PC-9 (cell line): Measurements from ENCODE around the gene TRPM4. TPM values are rescaled to one million over a fixed set of nuclear protein-coding genes. Genes with fewer than 3 reads are reported as not detected.
"Not testable (repeated sequence)": the region's sequence is repeated elsewhere in the genome, so short reads cannot be mapped to it uniquely, and the experiment has no call there.

Experiments used
- BruUV-seq: library from RNA; stranded (reverse); fragments of 400-500 nt; replicated peaks from 2 replicates; lab custom pipeline; 2021; lab: Mats Ljungman, UMichigan
- CTCF ChIA-PET: fragments of 300-600 bp; sonication (Branson Sonifier 250); formaldehyde crosslinking; loops from one replicate; lab custom pipeline; 2022; ENCODE audit warnings: antibody characterized with exemption; lab: Charles Lee
- POLR2A ChIA-PET: fragments of 300-600 bp; sonication (Branson Sonifier 250); formaldehyde crosslinking; loops from one replicate; lab custom pipeline; 2022; ENCODE audit warnings: antibody characterized with exemption; ENCODE audit not compliant: unreplicated experiment; lab: Charles Lee
- DNase-seq, 2 experiments: peaks; one replicate each; pipeline versions ENCODE4 v3.0.0 to v3.0.0-alpha.2; 2015 to 2022; ENCODE audit warnings: mixed read lengths in 1 of 2
- H2AFZ ChIP-seq: fragments of 200-600 bp; sonication (generic); 2 replicates; pipeline ENCODE4 v1.8.1; 2017; ENCODE audit warnings: antibody characterized with exemption
- H3F3A ChIP-seq: fragments of 200-600 bp; sonication (generic); 2 replicates; pipeline ENCODE4 v1.8.1; 2017; ENCODE audit warnings: antibody characterized with exemption, mild to moderate bottlenecking, low read depth; ENCODE audit not compliant: insufficient read depth
- H3K27ac ChIP-seq: fragments of 200-600 bp; sonication (generic); 2 replicates; pipeline ENCODE4 v1.6.1; 2016; ENCODE audit warnings: mixed run types
- H3K27me3 ChIP-seq: fragments of 200-600 bp; sonication (generic); 2 replicates; pipeline ENCODE4 v1.6.1; 2016; ENCODE audit warnings: low read depth, mixed run types; ENCODE audit not compliant: insufficient read depth
- H3K36me3 ChIP-seq: fragments of 200-600 bp; sonication (generic); 2 replicates; pipeline ENCODE4 v1.6.1; 2016; ENCODE audit warnings: low read depth, mixed run types
- H3K4me1 ChIP-seq: fragments of 200-600 bp; sonication (generic); replicated peaks from 2 replicates; pipeline ENCODE4 v1.6.1; 2016; ENCODE audit warnings: mixed run types; ENCODE audit not compliant: insufficient read depth
- H3K4me2 ChIP-seq: fragments of 200-600 bp; sonication (generic); 2 replicates; pipeline ENCODE4 v1.6.1; 2017; ENCODE audit warnings: mixed run types
- H3K4me3 ChIP-seq: fragments of 200-600 bp; sonication (generic); 2 replicates; pipeline ENCODE4 v1.6.1; 2016; ENCODE audit warnings: mixed run types
- H3K79me2 ChIP-seq: fragments of 200-600 bp; sonication (generic); 2 replicates; pipeline ENCODE4 v1.6.1; 2017; ENCODE audit warnings: low read depth, mixed run types
- H3K9me2 ChIP-seq: fragments of 200-600 bp; sonication (generic); 2 replicates; pipeline ENCODE4 v1.8.1; 2017; ENCODE audit warnings: mild to moderate bottlenecking; ENCODE audit not compliant: insufficient read depth
- H3K9me3 ChIP-seq: fragments of 200-600 bp; sonication (generic); 2 replicates; pipeline ENCODE4 v1.8.1; 2016; ENCODE audit warnings: low read depth; ENCODE audit not compliant: insufficient read depth
- H4K20me1 ChIP-seq: fragments of 200-600 bp; sonication (generic); 2 replicates; pipeline ENCODE4 v1.8.1; 2017; ENCODE audit not compliant: insufficient read depth
- EZH2 ChIP-seq: fragments of 200-600 bp; sonication (generic); IDR thresholded peaks from 2 replicates; pipeline ENCODE4 v1.8.0; 2017; ENCODE audit warnings: antibody characterized with exemption, low read depth
- intact Hi-C: fragments of 100-400 bp; cut with micrococcal nuclease; formaldehyde crosslinking; loops from one replicate; pipeline ENCODE4 v1.10.0; 2022; ENCODE audit not compliant: unreplicated experiment
- total RNA-seq: library from RNA; stranded (reverse); gene quantifications from 2 replicates; pipeline ENCODE4 v1.2.3, GENCODE V29; 2021
- TF ChIP-seq, protein P1 (sequence below): fragments of 200-600 bp; sonication (generic); conservative IDR thresholded peaks from 2 replicates; pipeline ENCODE4 v1.6.1; 2017; ENCODE audit warnings: mixed run types, antibody characterized with exemption, mild to moderate bottlenecking, moderate library complexity

The TRPM4 gene
- total RNA-seq, 1 experiment from 2014 or later = 43.8 TPM

DNA sequence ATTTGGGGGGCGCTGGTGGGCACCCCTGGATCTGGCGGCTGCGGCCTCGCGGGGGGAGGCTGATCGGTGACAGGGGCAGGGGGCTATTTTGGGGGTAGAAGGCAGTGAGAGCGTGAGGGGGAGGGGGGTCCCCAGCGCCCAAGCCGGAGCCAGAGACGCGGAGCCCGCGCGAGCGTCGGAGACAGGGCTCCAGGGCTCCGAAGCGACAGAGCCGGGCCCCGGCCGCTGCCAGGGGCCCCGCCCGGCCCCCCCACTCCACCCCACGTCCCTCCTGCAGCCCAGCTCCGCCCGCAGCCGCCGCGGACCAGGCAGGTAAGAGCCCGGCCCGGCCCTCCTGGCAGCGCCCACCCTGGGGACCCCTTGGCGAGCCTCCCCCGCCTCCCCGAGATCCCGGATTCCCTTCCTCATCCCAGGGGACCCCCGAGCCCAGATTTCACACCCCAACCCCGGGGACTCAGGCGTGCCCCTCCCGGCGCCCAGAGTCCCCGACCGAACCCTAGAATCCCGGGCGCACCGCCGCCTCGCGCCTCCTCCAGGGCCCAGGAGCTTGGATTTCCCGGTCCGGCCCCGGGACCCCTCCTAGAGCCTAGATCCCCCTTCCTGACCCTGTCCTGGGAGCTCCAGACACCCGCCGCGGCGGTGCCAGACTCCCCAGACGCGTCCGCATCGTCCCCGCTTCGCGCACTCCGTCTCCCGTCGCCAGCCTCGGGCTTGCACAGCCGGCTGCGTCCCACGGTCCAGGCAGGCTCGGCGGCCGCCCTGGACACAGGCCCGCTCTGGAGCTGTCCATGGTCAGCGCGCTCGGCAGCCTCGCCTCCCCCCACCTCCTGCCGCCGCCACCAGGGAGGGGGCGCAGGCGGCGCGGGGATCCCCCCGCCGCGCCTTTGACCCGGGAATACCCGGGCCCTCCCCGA, 37.9 kb upstream of the TRPM4 start, which contains the start of gene PPFIA3:
TSS of gene PPFIA3 (plus strand) at position 134 of the 914 bp plus-strand sequence. CDS start 8,330 bp downstream, outside the sequence.
- H2AFZ ChIP-seq = peak within 1 kb of the TSS; percentile 98
- peaks cover 3% of the 10 kb centered on the region; the same call in 1 of the 2 replicates for H4K20me1 ChIP-seq
- peak in 1 of 2 experiments; percentile 64 for DNase-seq
- peaks cover 19% of the 10 kb centered on the region for H3F3A ChIP-seq
- peak within 1 kb of the TSS; percentile 74 for H3K4me3 ChIP-seq
- BruUV-seq = no TSS peak
- H3K9me2 ChIP-seq = no peaks in the 10 kb centered on the region
- H3K36me3 ChIP-seq = no peaks in the 10 kb centered on the region
- TF ChIP-seq EZH2 = 0 out of 2 replicates have a peak, but pooled peaks have one; percentile 10
- TF ChIP-seq, protein P1, sequence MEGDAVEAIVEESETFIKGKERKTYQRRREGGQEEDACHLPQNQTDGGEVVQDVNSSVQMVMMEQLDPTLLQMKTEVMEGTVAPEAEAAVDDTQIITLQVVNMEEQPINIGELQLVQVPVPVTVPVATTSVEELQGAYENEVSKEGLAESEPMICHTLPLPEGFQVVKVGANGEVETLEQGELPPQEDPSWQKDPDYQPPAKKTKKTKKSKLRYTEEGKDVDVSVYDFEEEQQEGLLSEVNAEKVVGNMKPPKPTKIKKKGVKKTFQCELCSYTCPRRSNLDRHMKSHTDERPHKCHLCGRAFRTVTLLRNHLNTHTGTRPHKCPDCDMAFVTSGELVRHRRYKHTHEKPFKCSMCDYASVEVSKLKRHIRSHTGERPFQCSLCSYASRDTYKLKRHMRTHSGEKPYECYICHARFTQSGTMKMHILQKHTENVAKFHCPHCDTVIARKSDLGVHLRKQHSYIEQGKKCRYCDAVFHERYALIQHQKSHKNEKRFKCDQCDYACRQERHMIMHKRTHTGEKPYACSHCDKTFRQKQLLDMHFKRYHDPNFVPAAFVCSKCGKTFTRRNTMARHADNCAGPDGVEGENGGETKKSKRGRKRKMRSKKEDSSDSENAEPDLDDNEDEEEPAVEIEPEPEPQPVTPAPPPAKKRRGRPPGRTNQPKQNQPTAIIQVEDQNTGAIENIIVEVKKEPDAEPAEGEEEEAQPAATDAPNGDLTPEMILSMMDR = no peak
- H3K27me3 ChIP-seq = peaks cover 13% of the 10 kb centered on the region
- peaks cover 6% of the 10 kb centered on the region for H3K4me1 ChIP-seq
- ChIA-PET POLR2A (interaction anchor here (0.6 kb wide), 1 partner anchor 36 kb away, joined by 15 read pairs; no protein-coding TSS in a partner anchor), CTCF (interaction anchor here (0.6 to 0.7 kb wide), 2 partner anchors 8 to 179 kb away, joined by 5 read pairs; no protein-coding TSS in a partner anchor)
- H3K4me2 ChIP-seq = peak within 1 kb of the TSS; percentile 94
- peak within 1 kb of the TSS; percentile 63 for H3K27ac ChIP-seq
- no peaks in the 10 kb centered on the region for H3K9me3 ChIP-seq
- intact Hi-C loops = loop anchor here (2.0 kb wide), 2 partner anchors 29 to 45 kb away; no protein-coding TSS in a partner anchor
- no peaks in the 10 kb centered on the region for H3K79me2 ChIP-seq

DNA sequence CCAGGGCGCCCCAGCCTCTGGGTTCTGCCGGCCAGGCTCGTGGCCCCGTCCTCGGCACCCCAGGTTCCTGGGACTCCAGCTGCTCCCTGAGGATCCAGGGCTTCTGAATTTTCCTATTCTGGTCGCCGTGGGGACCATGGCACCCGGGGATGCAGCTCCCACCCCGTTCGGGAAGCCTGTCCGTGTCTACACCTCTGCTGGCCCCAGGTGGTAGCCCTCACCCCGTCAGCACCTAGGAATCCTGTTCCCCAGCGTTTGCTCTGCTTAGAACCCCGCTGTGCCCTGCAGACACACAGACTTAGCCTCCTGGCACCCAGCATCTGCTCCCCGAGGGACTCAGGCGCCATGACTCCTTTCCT, 37.3 kb upstream of the TRPM4 start:
- H3K27ac ChIP-seq = no peak overlapping the region
- H3K9me3 ChIP-seq = no peaks in the 10 kb centered on the region
- H3K4me3 ChIP-seq = peak overlapping the region; percentile 74; the same call in 1 of the 2 replicates
- no peak overlapping the region for H2AFZ ChIP-seq
- H3K79me2 ChIP-seq = no peaks in the 10 kb centered on the region
- no peaks in the 10 kb centered on the region for H3K36me3 ChIP-seq
- H3F3A ChIP-seq = peaks cover 23% of the 10 kb centered on the region
- ChIA-PET CTCF (interaction anchor here (0.6 to 0.7 kb wide), 2 partner anchors 7 to 179 kb away, joined by 5 read pairs; no protein-coding TSS in a partner anchor), POLR2A (no interaction called here)
- peaks cover 3% of the 10 kb centered on the region; the same call in 1 of the 2 replicates for H4K20me1 ChIP-seq
- BruUV-seq = no TSS peak
- TF ChIP-seq EZH2 = no peak
- TF ChIP-seq, protein P1 = no peak
- H3K4me1 ChIP-seq = peaks cover 12% of the 10 kb centered on the region; the same call in 1 of the 2 replicates
- no peak for DNase-seq
- peaks cover 13% of the 10 kb centered on the region for H3K27me3 ChIP-seq
- intact Hi-C loops = no loop called here
- H3K4me2 ChIP-seq = peak overlapping the region; percentile 94
- no peaks in the 10 kb centered on the region for H3K9me2 ChIP-seq

DNA sequence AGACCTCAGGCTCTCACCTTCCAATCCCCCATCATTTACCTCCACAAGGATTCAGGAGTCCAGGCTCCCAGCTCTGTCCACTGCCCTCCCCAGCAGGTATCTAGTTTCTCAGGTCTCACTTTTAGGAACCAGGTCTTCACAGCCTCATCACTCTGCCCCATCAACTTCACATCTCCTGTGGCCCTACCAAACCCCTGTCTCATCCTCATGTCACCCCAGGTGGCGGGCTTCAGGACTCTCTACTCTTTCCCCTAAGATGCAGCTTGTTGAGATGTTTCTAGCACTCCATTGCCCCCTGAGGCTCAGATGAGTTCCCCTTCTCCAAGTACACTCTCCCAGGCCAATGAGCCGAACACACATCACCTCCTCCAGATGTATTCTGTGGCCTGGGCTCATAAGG, 36.7 kb upstream of the TRPM4 start:
- intact Hi-C loops = no loop called here
- ChIA-PET CTCF (no interaction called here), POLR2A (interaction anchor here (0.7 kb wide), 1 partner anchor 425 kb away, joined by 7 read pairs; the partner anchor contains the start of gene FUT2)
- BruUV-seq = no TSS peak
- Histone ChIP-seq H3K4me1 (peaks cover 15% of the 10 kb centered on the region; the same call in 1 of the 2 replicates), H3K36me3 (no peaks in the 10 kb centered on the region), H3K4me3 (no peak overlapping the region), H3K27ac (no peak overlapping the region), H3F3A (peaks cover 23% of the 10 kb centered on the region), H3K27me3 (peaks cover 13% of the 10 kb centered on the region), H3K9me3 (no peaks in the 10 kb centered on the region), H3K4me2 (no peak overlapping the region), H3K79me2 (no peaks in the 10 kb centered on the region), H2AFZ (no peak overlapping the region), H3K9me2 (no peaks in the 10 kb centered on the region), H4K20me1 (peaks cover 3% of the 10 kb centered on the region; the same call in 1 of the 2 replicates)
- no peak for TF ChIP-seq EZH2
- TF ChIP-seq, protein P1 = no peak
- no peak for DNase-seq

DNA sequence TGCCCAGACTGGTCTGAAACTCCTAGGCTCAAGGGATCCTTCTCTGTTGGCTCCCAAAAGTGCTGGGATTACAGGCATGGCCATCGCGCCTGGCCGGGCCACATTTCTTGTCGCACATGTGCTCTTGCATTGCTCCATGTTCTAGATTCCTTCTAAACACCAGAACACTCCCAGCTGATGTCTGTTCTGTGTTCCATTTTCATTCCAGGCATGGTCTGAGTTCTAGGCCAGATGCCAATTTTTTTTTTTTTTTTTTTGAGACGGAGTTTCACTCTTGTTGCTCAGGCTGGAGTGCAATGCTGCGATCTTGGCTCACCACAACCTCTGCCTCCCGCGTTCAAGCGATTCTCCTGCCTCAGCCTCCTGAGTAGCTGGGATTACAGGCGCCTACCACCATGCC, 35.8 kb upstream of the TRPM4 start:
- CTCF ChIA-PET, H3K4me2 ChIP-seq, H3K9me2 ChIP-seq, H3K27ac ChIP-seq, POLR2A ChIA-PET, BruUV-seq, H2AFZ ChIP-seq, DNase-seq, H3K4me3 ChIP-seq, intact Hi-C loops, H4K20me1 ChIP-seq, H3K79me2 ChIP-seq, H3K36me3 ChIP-seq, H3K9me3 ChIP-seq: not testable (repeated sequence)
- peaks cover 18% of the 10 kb centered on the region for H3F3A ChIP-seq
- peaks cover 13% of the 10 kb centered on the region for H3K27me3 ChIP-seq
- H3K4me1 ChIP-seq = peaks cover 15% of the 10 kb centered on the region; the same call in 1 of the 2 replicates
